HG03045 (cell line): ENCODE measurements around the gene CD164.
"Not testable (repeated sequence)": the region's sequence is repeated elsewhere in the genome, so short reads cannot be mapped to it uniquely, and the experiment has no call there.

ENCODE experiments used
- ATAC-seq: cut with Tn5 transposase; IDR thresholded peaks from one replicate; pipeline ENCODE4 v1.9.1; 2021; ENCODE audit warnings: mild to moderate bottlenecking, moderate library complexity; ENCODE audit not compliant: unreplicated experiment

The CD164 gene

GRCh38 chr6:109377717-109378116 is 4.5 kb downstream of the CD164 start:
- no peak for ATAC-seq

GRCh38 chr6:109374326-109374892 is 7.9 kb downstream of the CD164 start:
- no peak for ATAC-seq

- peak; percentile 95 for ATAC-seq
Observed at GRCh38 chr6:109373762-109374161, 8.5 kb downstream of the CD164 start.

- no peak for ATAC-seq
Observed at GRCh38 chr6:109373331-109373730, 8.9 kb downstream of the CD164 start.

- ATAC-seq, result no peak
Observed at GRCh38 chr6:109372130-109372529, 10.1 kb downstream of the CD164 start.

GRCh38 chr6:109370792-109371191 is 11.5 kb downstream of the CD164 start:
- no peak for ATAC-seq

- no peak for ATAC-seq
Observed at GRCh38 chr6:109370336-109370735, 11.9 kb downstream of the CD164 start.

GRCh38 chr6:109369728-109370127 is 12.5 kb downstream of the CD164 start:
- no peak for ATAC-seq

GRCh38 chr6:109364382-109365078 is 17.7 kb downstream of the CD164 start:
- ATAC-seq, result not testable (repeated sequence)

- ATAC-seq, result no peak
Observed at GRCh38 chr6:109363753-109364152, 18.5 kb downstream of the CD164 start.

GRCh38 chr6:109362102-109362884 is 20.0 kb downstream of the CD164 start:
- ATAC-seq, result no peak

GRCh38 chr6:109360791-109361190 is 21.5 kb downstream of the CD164 start:
- ATAC-seq, result no peak

GRCh38 chr6:109360281-109360680 is 22.0 kb downstream of the CD164 start:
- no peak for ATAC-seq

- no peak for ATAC-seq
Observed at GRCh38 chr6:109359248-109359647, 23.0 kb downstream of the CD164 start.

- no peak for ATAC-seq
Observed at GRCh38 chr6:109358204-109358603, 24.1 kb downstream of the CD164 start.

- no peak for ATAC-seq
Observed at GRCh38 chr6:109356237-109356636, 26.0 kb downstream of the CD164 start.

GRCh38 chr6:109351231-109352130 is 30.8 kb downstream of the CD164 start:
- ATAC-seq, result no peak

GRCh38 chr6:109349419-109349987 is 32.8 kb downstream of the CD164 start:
- ATAC-seq, result no peak

- no peak for ATAC-seq
Observed at GRCh38 chr6:109348226-109348625, 34.0 kb downstream of the CD164 start.

- no peak for ATAC-seq
Observed at GRCh38 chr6:109347779-109348178, 34.5 kb downstream of the CD164 start.

GRCh38 chr6:109345986-109346385 is 36.3 kb downstream of the CD164 start:
- no peak for ATAC-seq
